CD14-positive monocyte (primary cell): ENCODE measurements around the gene EMC8. TPM values are rescaled to one million over a fixed set of nuclear protein-coding genes. Genes with fewer than 3 reads are reported as not detected.

Experiments used
- DNase-seq, 3 donors: peaks; one replicate each; pipeline ENCODE4 v3.0.0-alpha.2; 2011 to 2022
- H2AFZ ChIP-seq: 2 replicates; pipeline ENCODE4 v1.6.0; 2012; ENCODE audit warnings: mild to moderate bottlenecking, low read depth, low read length, inconsistent platforms; ENCODE audit not compliant: insufficient read depth, poor library complexity, severe bottlenecking
- H3K27ac ChIP-seq, 2 donors: 1 replicate in 1 of 2; 2 replicates in 1 of 2; pipeline ENCODE4 v1.5.1; 2012 to 2013; ENCODE audit warnings: low read length in 2 of 2, control low read depth in 1 of 2, inconsistent platforms in 1 of 2, low read depth in 1 of 2, mild to moderate bottlenecking in 1 of 2
- H3K27me3 ChIP-seq, 2 donors: one replicate each; pipeline versions ENCODE4 v1.6.0 to v1.6.1; 2011 to 2013; ENCODE audit warnings: low read length in 2 of 2; ENCODE audit not compliant: control insufficient read depth in 2 of 2, insufficient read depth in 2 of 2
- H3K36me3 ChIP-seq, 2 donors: replicated peaks in 1 of 2; 1 replicate in 1 of 2; 2 replicates in 1 of 2; pipeline versions ENCODE4 v1.5.1 to v1.6.1; 2012 to 2013; ENCODE audit warnings: low read length in 2 of 2, control low read depth in 1 of 2, inconsistent platforms in 1 of 2, mild to moderate bottlenecking in 1 of 2; ENCODE audit not compliant: insufficient read depth in 2 of 2, control insufficient read depth in 1 of 2
- H3K4me1 ChIP-seq, 2 donors: 1 replicate in 1 of 2; 2 replicates in 1 of 2; pipeline versions ENCODE4 v1.5.1 to v1.6.1; 2012 to 2013; ENCODE audit warnings: low read length in 2 of 2, control low read depth in 1 of 2, inconsistent platforms in 1 of 2, mild to moderate bottlenecking in 1 of 2, moderate library complexity in 1 of 2; ENCODE audit not compliant: insufficient read depth in 2 of 2, control insufficient read depth in 1 of 2
- H3K4me2 ChIP-seq: replicated peaks from 2 replicates; pipeline ENCODE3; 2012; ENCODE audit warnings: low read length, moderate library complexity, mild to moderate bottlenecking; ENCODE audit not compliant: poor library complexity, severe bottlenecking; ENCODE audit errors: extremely low read depth
- H3K4me3 ChIP-seq, 3 experiments: fragments of 200-600 bp in 1 of 3; sonication (generic) in 1 of 3; replicated peaks in 1 of 3; 1 replicate in 2 of 3; 2 replicates in 1 of 3; pipeline ENCODE4 v1.5.1; 2011 to 2013; ENCODE audit warnings: low read length in 3 of 3, mild to moderate bottlenecking in 3 of 3, control low read depth in 2 of 3, low read depth in 2 of 3, inconsistent platforms in 1 of 3, moderate library complexity in 1 of 3
- H3K79me2 ChIP-seq: 2 replicates; pipeline ENCODE4 v1.6.0; 2012; ENCODE audit warnings: mild to moderate bottlenecking, control low read depth, inconsistent platforms, low read length, moderate library complexity; ENCODE audit not compliant: insufficient read depth
- H3K9ac ChIP-seq: 2 replicates; pipeline ENCODE4 v1.6.0; 2017; ENCODE audit warnings: low read length, mild to moderate bottlenecking; ENCODE audit not compliant: insufficient read depth, poor library complexity, severe bottlenecking
- H3K9me3 ChIP-seq, 2 donors: replicated peaks in 1 of 2; 1 replicate in 1 of 2; 2 replicates in 1 of 2; pipeline versions ENCODE4 v1.5.1 to v1.6.1; 2012 to 2013; ENCODE audit warnings: low read length in 2 of 2, control low read depth in 1 of 2; ENCODE audit not compliant: control insufficient read depth in 1 of 2, insufficient read depth in 1 of 2
- H4K20me1 ChIP-seq: 2 replicates; pipeline ENCODE4 v1.6.0; 2012; ENCODE audit warnings: mild to moderate bottlenecking, low read length, control low read depth, moderate library complexity; ENCODE audit not compliant: insufficient read depth
- H3K27ac Mint-ChIP-seq, 7 donors: one replicate each; pipeline ENCODE4 v1.8.0; 2020; ENCODE audit warnings: mild to moderate bottlenecking in 7 of 7, mixed read lengths in 7 of 7, moderate library complexity in 6 of 7, inconsistent platforms in 2 of 7
- H3K27me3 Mint-ChIP-seq, 3 donors: one replicate each; pipeline ENCODE4 v1.8.0; 2021 to 2022; ENCODE audit warnings: low read depth in 3 of 3, mild to moderate bottlenecking in 3 of 3, mixed read lengths in 3 of 3, moderate library complexity in 3 of 3, inconsistent platforms in 1 of 3
- H3K36me3 Mint-ChIP-seq, 2 donors: one replicate each; pipeline ENCODE4 v1.8.0; 2020; ENCODE audit warnings: mixed read lengths in 2 of 2, inconsistent platforms in 1 of 2, mild to moderate bottlenecking in 1 of 2
- H3K4me1 Mint-ChIP-seq: one replicate; pipeline ENCODE4 v1.8.0; 2020; ENCODE audit warnings: mild to moderate bottlenecking, mixed read lengths
- H3K4me3 Mint-ChIP-seq, 2 donors: one replicate each; pipeline ENCODE4 v1.8.0; 2020; ENCODE audit warnings: mild to moderate bottlenecking in 2 of 2, mixed read lengths in 2 of 2, moderate library complexity in 1 of 2
- H3K9me3 Mint-ChIP-seq, 7 donors: one replicate each; pipeline ENCODE4 v1.8.0; 2020 to 2022; ENCODE audit warnings: mixed read lengths in 7 of 7, mild to moderate bottlenecking in 6 of 7, moderate library complexity in 6 of 7, inconsistent platforms in 2 of 7
- CTCF ChIP-seq: fragments of 200-600 bp; IDR thresholded peaks from one replicate; pipeline ENCODE4 v1.8.0; 2022; ENCODE audit warnings: antibody characterized with exemption, mild to moderate bottlenecking
- WGBS: methylation state at CpG from one replicate; pipeline ENCODE4 v1.1.5; 2013; ENCODE audit warnings: missing lambda C conversion rate; ENCODE audit not compliant: insufficient coverage; 5-methylcytosine and 5-hydroxymethylcytosine counted together
- intact Hi-C, 2 donors: fragments of 100-400 bp; cut with micrococcal nuclease; formaldehyde crosslinking; loops; one replicate each; pipeline versions ENCODE4 v1.15.0 to v1.15.1; 2023
- polyA plus RNA-seq, 3 donors: library from polyadenylated mRNA; depleted of rRNA in 1 of 3; unstranded in 2 of 3; stranded (reverse) in 1 of 3; fragments of 300-500 nt in 2 of 3; fragments of >200 nt in 1 of 3; fragmentation: Illumina TruSeq in 2 of 3; gene quantifications; 1 replicate in 2 of 3; 2 replicates in 1 of 3; pipeline ENCODE4 v1.2.3, GENCODE V29; 2012 to 2021

Gene EMC8
- polyA plus RNA-seq, 3 donors, result 28.2 to 30.0 (median 29.9) TPM

GRCh38 chr16:85843471-85844168 is 44.3 kb upstream of the EMC8 start:
- Histone ChIP-seq H2AFZ (no peak overlapping the region), H3K4me1 (peaks cover 41 to 44% of the 10 kb centered on the region in 2 donors), H3K27me3 (no peaks in the 10 kb centered on the region), H3K27ac (no peak overlapping the region), H3K9ac (no peak overlapping the region), H3K79me2 (no peaks in the 10 kb centered on the region), H3K4me2 (no peak overlapping the region), H3K36me3 (no peaks in the 10 kb centered on the region), H3K4me3 (no peak overlapping the region), H3K9me3 (peaks cover 0 to 3% of the 10 kb centered on the region in 2 donors), H4K20me1 (no peaks in the 10 kb centered on the region)
- no peak for TF ChIP-seq CTCF
- Mint-ChIP-seq H3K4me3 (no peak overlapping the region), H3K27me3 (peaks cover under 1 to 9% (median 6%) of the 10 kb centered on the region in 3 donors), H3K9me3 (peaks cover 0 to 10% (median 3%) of the 10 kb centered on the region in 7 donors), H3K36me3 (peaks cover 3 to 5% of the 10 kb centered on the region in 2 donors), H3K4me1 (peaks cover 51% of the 10 kb centered on the region), H3K27ac (no peak overlapping the region)
- DNase-seq, result no peak
- WGBS, result 81% methylated on average over 10 of the region's 11 CpGs
- intact Hi-C loops, result no loop called here

GRCh38 chr16:85842848-85843247 is 43.5 kb upstream of the EMC8 start:
- Histone ChIP-seq H3K4me2 (no peak overlapping the region), H3K27ac (no peak overlapping the region), H3K4me3 (no peak overlapping the region), H3K9ac (no peak overlapping the region), H3K79me2 (no peaks in the 10 kb centered on the region), H3K4me1 (peaks cover 43 to 46% of the 10 kb centered on the region in 2 donors), H3K27me3 (no peaks in the 10 kb centered on the region), H4K20me1 (no peaks in the 10 kb centered on the region), H2AFZ (no peak overlapping the region), H3K9me3 (peaks cover 0 to 3% of the 10 kb centered on the region in 2 donors), H3K36me3 (no peaks in the 10 kb centered on the region)
- 98% methylated on average over 4 of the region's 9 CpGs for WGBS
- intact Hi-C loops, result no loop called here
- H3K27ac Mint-ChIP-seq, result no peak overlapping the region
- H3K27me3 Mint-ChIP-seq, result peaks cover 1 to 9% (median 6%) of the 10 kb centered on the region in 3 donors
- no peak overlapping the region for H3K4me3 Mint-ChIP-seq
- DNase-seq, result no peak
- no peak for TF ChIP-seq CTCF
- H3K9me3 Mint-ChIP-seq, result peaks cover 0 to 10% (median 3%) of the 10 kb centered on the region in 7 donors
- H3K36me3 Mint-ChIP-seq, result peaks cover 4 to 7% of the 10 kb centered on the region in 2 donors
- H3K4me1 Mint-ChIP-seq, result peaks cover 54% of the 10 kb centered on the region
